Uterus (tissue), 2 donors: Measurements from ENCODE around the gene KCNAB1.

ENCODE experiments used
- POLR2A ChIP-seq, 2 donors: fragments of 450-650 bp; IDR thresholded peaks; one replicate each; pipeline ENCODE4 v1.6.1; 2016; ENCODE audit warnings: antibody characterized with exemption in 2 of 2, mild to moderate bottlenecking in 1 of 2, moderate library complexity in 1 of 2
- TF ChIP-seq, protein P1 (sequence below), 4 experiments: fragments of 200-600 bp in 2 of 4; fragments of 450-650 bp in 2 of 4; sonication (generic) in 2 of 4; IDR thresholded peaks; one replicate each; pipeline ENCODE4 v1.5.1; 2016 to 2019; ENCODE audit warnings: antibody characterized with exemption in 4 of 4, mild to moderate bottlenecking in 2 of 4, moderate library complexity in 1 of 4

DNA sequence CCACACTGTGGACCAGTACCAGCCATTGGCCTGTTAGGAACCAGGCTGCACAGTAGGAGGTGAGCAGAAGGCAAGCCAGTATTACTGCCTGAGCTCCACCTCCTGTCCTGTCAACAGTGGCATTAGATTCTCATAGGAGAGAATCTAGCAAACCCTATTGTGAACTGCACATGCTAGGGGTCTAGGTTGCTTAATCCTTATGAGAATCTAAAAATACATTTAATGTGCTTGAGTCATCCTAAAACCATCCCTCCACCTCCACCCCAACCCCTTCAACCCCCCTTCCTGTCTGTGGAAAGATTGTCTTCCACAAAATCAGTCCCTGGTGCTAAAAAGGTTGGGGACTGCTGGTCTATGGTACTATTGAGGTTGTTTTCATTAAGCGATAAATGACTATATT is 49.3 kb upstream of the KCNAB1 start:
- TF ChIP-seq, protein P1, sequence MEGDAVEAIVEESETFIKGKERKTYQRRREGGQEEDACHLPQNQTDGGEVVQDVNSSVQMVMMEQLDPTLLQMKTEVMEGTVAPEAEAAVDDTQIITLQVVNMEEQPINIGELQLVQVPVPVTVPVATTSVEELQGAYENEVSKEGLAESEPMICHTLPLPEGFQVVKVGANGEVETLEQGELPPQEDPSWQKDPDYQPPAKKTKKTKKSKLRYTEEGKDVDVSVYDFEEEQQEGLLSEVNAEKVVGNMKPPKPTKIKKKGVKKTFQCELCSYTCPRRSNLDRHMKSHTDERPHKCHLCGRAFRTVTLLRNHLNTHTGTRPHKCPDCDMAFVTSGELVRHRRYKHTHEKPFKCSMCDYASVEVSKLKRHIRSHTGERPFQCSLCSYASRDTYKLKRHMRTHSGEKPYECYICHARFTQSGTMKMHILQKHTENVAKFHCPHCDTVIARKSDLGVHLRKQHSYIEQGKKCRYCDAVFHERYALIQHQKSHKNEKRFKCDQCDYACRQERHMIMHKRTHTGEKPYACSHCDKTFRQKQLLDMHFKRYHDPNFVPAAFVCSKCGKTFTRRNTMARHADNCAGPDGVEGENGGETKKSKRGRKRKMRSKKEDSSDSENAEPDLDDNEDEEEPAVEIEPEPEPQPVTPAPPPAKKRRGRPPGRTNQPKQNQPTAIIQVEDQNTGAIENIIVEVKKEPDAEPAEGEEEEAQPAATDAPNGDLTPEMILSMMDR (IDR thresholded peaks at IDR 0.05) = no peak
- no peak for TF ChIP-seq POLR2A (IDR thresholded peaks at IDR 0.05)
